ENCODE data around the gene ITGB4.

DNA sequence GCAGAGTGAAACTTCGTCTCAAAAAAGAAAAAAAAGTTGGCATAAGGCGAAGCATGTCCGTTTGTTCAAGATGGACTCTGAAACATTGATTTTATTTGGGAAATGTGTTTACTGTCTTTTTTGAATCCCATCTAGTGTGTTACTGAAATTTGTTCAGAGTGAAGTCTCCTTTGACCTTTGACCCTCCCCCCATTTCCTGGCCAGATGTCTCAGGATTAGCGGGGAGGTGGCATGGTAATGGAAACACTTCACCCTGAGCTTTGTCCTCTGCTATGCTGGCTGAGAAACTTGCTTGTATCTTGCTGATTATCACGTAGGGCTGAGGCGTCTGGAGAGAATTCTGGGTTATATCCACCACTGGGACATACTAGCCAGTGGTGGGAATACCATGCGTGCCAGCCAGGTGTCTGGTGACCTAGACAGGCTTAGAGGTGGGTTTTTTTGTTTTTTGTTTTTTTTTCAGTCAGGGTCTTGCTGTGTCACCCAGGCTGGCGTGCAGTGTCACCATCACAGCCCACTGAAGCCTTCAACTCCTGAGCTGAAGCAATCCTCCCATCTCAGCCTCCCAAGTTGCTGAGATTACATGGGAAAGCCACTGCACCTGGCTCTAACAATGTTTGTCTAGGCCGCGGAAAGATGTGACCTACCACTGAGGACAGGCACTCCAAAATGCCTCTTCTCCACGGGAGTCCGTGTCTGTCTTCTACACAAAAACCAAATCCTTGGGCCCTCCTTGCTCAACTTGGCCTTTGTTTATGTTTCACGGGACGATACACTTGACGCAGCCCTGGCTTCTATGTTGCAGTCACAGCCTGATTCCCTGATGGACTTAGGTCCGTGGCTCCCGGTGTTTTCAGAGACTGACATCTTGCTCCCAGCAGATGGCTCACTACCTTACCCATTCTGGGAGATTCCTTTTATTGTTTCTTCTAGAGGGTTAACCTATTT is 50.3 kb downstream of the ITGB4 start:
- TF ChIP-seq, protein P1, sequence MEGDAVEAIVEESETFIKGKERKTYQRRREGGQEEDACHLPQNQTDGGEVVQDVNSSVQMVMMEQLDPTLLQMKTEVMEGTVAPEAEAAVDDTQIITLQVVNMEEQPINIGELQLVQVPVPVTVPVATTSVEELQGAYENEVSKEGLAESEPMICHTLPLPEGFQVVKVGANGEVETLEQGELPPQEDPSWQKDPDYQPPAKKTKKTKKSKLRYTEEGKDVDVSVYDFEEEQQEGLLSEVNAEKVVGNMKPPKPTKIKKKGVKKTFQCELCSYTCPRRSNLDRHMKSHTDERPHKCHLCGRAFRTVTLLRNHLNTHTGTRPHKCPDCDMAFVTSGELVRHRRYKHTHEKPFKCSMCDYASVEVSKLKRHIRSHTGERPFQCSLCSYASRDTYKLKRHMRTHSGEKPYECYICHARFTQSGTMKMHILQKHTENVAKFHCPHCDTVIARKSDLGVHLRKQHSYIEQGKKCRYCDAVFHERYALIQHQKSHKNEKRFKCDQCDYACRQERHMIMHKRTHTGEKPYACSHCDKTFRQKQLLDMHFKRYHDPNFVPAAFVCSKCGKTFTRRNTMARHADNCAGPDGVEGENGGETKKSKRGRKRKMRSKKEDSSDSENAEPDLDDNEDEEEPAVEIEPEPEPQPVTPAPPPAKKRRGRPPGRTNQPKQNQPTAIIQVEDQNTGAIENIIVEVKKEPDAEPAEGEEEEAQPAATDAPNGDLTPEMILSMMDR (IDR thresholded peaks at IDR 0.05; ENCODE audit: low read length): no peak
- no peak for TF ChIP-seq EZH2 (optimal IDR thresholded peaks at IDR 0.05; ENCODE audit: low read depth, low read length)
